OCI-LY1 (cell line): ENCODE results near the gene SEMA5A.

Experiments used
- H2AFZ ChIP-seq: fragments of 200-600 bp; sonication (generic), shearing (Covaris generic); 2 replicates; pipeline ENCODE4 v1.6.0; 2014; ENCODE audit warnings: antibody characterized with exemption, mild to moderate bottlenecking, low read length
- H3F3A ChIP-seq: fragments of 200-600 bp; sonication (generic), shearing (Covaris generic); 2 replicates; pipeline ENCODE4 v1.6.0; 2014; ENCODE audit warnings: mild to moderate bottlenecking, antibody characterized with exemption, low read length, moderate library complexity; ENCODE audit not compliant: insufficient read depth
- H3K27ac ChIP-seq: fragments of 200-600 bp; sonication (generic); 2 replicates; pipeline ENCODE4 v1.5.1; 2014; ENCODE audit warnings: low read length, mixed run types, mild to moderate bottlenecking, low read depth; ENCODE audit not compliant: poor library complexity, severe bottlenecking
- H3K27me3 ChIP-seq: fragments of 200-600 bp; sonication (generic); 2 replicates; pipeline ENCODE4 v1.6.0; 2014; ENCODE audit warnings: antibody characterized with exemption, mild to moderate bottlenecking, low read length, moderate library complexity; ENCODE audit not compliant: insufficient read depth
- H3K36me3 ChIP-seq: fragments of 200-600 bp; sonication (generic); 2 replicates; pipeline ENCODE4 v1.6.1; 2014; ENCODE audit warnings: mild to moderate bottlenecking, antibody characterized with exemption, low read length, moderate library complexity, mixed read lengths; ENCODE audit not compliant: insufficient read depth
- H3K4me1 ChIP-seq: fragments of 200-600 bp; sonication (generic); 2 replicates; pipeline ENCODE4 v1.5.1; 2014; ENCODE audit warnings: mild to moderate bottlenecking, low read length, moderate library complexity; ENCODE audit not compliant: insufficient read depth, severe bottlenecking
- H3K4me2 ChIP-seq: fragments of 200-600 bp; sonication (generic), shearing (Covaris generic); 2 replicates; pipeline ENCODE4 v1.6.1; 2014; ENCODE audit warnings: low read length
- H3K4me3 ChIP-seq: fragments of 200-600 bp; sonication (generic); 2 replicates; pipeline ENCODE4 v1.5.1; 2014; ENCODE audit warnings: low read length, low read depth, mild to moderate bottlenecking, mixed read lengths; ENCODE audit not compliant: poor library complexity, severe bottlenecking
- H3K79me2 ChIP-seq: fragments of 200-600 bp; shearing (Covaris generic); 2 replicates; pipeline ENCODE4 v1.6.1; 2016; ENCODE audit warnings: mixed run types, low read length, mixed read lengths; ENCODE audit not compliant: insufficient read depth
- H3K9ac ChIP-seq: fragments of 200-600 bp; sonication (generic), shearing (Covaris generic); 2 replicates; pipeline ENCODE4 v1.6.1; 2014; ENCODE audit warnings: mild to moderate bottlenecking, low read length, mixed read lengths
- H3K9me2 ChIP-seq: fragments of 200-600 bp; sonication (generic), shearing (Covaris generic); 2 replicates; pipeline ENCODE4 v1.6.1; 2014; ENCODE audit warnings: low read depth, mild to moderate bottlenecking, low read length, mixed read lengths
- H3K9me3 ChIP-seq: fragments of 200-600 bp; shearing (Covaris generic); 2 replicates; pipeline ENCODE4 v1.6.1; 2014; ENCODE audit warnings: low read length, mixed read lengths
- H4K20me1 ChIP-seq: fragments of 200-600 bp; sonication (generic), shearing (Covaris generic); 2 replicates; pipeline ENCODE4 v1.6.0; 2016; ENCODE audit warnings: mild to moderate bottlenecking, low read length; ENCODE audit not compliant: insufficient read depth
- CTCF ChIP-seq: fragments of 200-600 bp; sonication (generic), shearing (Covaris generic); IDR thresholded peaks from 2 replicates; pipeline ENCODE4 v1.5.1; 2017; ENCODE audit warnings: mild to moderate bottlenecking, antibody characterized with exemption, low read length, moderate library complexity, mixed read lengths
- EZH2 ChIP-seq: fragments of 200-600 bp; sonication (generic), shearing (Covaris generic); IDR thresholded peaks from 2 replicates; pipeline ENCODE4 v1.8.0; 2017; ENCODE audit warnings: borderline replicate concordance, mixed run types, mild to moderate bottlenecking, antibody characterized with exemption, low read length, moderate library complexity, mixed read lengths

The SEMA5A gene

GRCh38 chr5:9288234-9288633, 257.6 kb downstream of the SEMA5A start:
- Histone ChIP-seq H3K36me3 (no peaks in the 10 kb centered on the region), H4K20me1 (no peaks in the 10 kb centered on the region), H2AFZ (no peak overlapping the region), H3K27ac (no peak overlapping the region), H3K9ac (no peak overlapping the region), H3K4me2 (no peak overlapping the region), H3F3A (no peaks in the 10 kb centered on the region), H3K9me3 (no peaks in the 10 kb centered on the region), H3K4me3 (no peak overlapping the region), H3K27me3 (no peaks in the 10 kb centered on the region), H3K4me1 (no peaks in the 10 kb centered on the region), H3K9me2 (no peaks in the 10 kb centered on the region), H3K79me2 (no peaks in the 10 kb centered on the region)
- TF ChIP-seq EZH2, result no peak
- TF ChIP-seq CTCF, result no peak

GRCh38 chr5:9284781-9285307, 261.0 kb downstream of the SEMA5A start:
- H2AFZ ChIP-seq, result no peak overlapping the region
- H3K4me2 ChIP-seq, result no peak overlapping the region
- H3K4me3 ChIP-seq, result no peak overlapping the region
- H3K27ac ChIP-seq, result no peak overlapping the region
- no peaks in the 10 kb centered on the region for H3F3A ChIP-seq
- H3K36me3 ChIP-seq, result no peaks in the 10 kb centered on the region
- H3K9me3 ChIP-seq, result no peaks in the 10 kb centered on the region
- no peak for TF ChIP-seq CTCF
- TF ChIP-seq EZH2, result no peak
- no peaks in the 10 kb centered on the region for H4K20me1 ChIP-seq
- no peaks in the 10 kb centered on the region for H3K79me2 ChIP-seq
- H3K27me3 ChIP-seq, result no peaks in the 10 kb centered on the region
- H3K4me1 ChIP-seq, result no peaks in the 10 kb centered on the region
- no peak overlapping the region for H3K9ac ChIP-seq
- H3K9me2 ChIP-seq, result no peaks in the 10 kb centered on the region

GRCh38 chr5:9284272-9284671, 261.6 kb downstream of the SEMA5A start:
- TF ChIP-seq CTCF (no peak), EZH2 (no peak)
- Histone ChIP-seq H3K9me3 (no peaks in the 10 kb centered on the region), H2AFZ (no peak overlapping the region), H3K4me2 (no peak overlapping the region), H3F3A (no peaks in the 10 kb centered on the region), H3K4me3 (no peak overlapping the region), H3K9ac (no peak overlapping the region), H3K4me1 (no peaks in the 10 kb centered on the region), H3K36me3 (no peaks in the 10 kb centered on the region), H3K9me2 (no peaks in the 10 kb centered on the region), H4K20me1 (no peaks in the 10 kb centered on the region), H3K27ac (no peak overlapping the region), H3K79me2 (no peaks in the 10 kb centered on the region), H3K27me3 (no peaks in the 10 kb centered on the region)
